HK-2 (cell line): Measurements from ENCODE around the gene NR1I3.

Experiments used
- DNase-seq: peaks from one replicate; pipeline ENCODE4 v3.0.0-alpha.2; 2018; ENCODE audit not compliant: unreplicated experiment

The NR1I3 gene

DNA sequence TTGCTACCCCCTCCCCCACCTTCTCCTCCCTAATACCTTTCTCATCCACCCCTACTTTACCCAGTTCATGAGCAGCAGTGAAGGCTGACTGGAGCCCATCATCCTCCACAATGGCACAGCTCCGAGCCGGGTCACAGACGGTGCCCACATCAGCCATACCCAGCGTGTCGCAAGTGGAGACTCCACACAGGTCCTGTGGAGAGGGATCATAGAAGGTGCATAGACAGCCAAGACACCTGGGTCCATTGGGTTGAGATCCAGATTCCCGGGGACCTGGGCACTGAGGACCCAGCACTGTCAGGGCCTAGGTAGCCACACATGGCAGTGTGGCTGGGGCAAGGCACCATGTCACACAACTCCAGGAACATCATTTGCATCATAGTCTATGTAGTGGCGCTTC is 41.9 kb downstream of the NR1I3 start:
- no peak for DNase-seq

DNA sequence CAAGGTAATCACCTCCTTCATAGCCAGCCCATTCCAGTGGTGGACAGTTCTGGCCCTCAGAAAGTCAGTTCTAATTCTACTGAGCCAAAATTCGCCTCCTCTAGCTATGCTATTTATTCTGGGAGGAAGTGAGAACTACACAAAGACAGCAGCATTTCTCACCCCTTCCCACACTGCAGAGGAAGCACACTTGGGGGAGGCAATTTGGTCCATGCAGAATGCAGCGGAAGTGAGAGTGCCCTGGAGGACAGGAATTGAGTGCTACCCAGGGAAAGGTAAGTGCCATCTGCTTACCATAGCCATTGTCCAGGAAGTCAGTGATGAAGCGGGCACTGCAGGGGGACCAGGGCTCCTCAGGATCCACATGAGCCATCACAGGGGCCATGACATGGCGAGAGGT is 42.8 kb downstream of the NR1I3 start:
- DNase-seq: no peak

- DNase-seq: no peak
Observed at GRCh38 chr1:161193561-161194235, 44.3 kb downstream of the NR1I3 start.

DNA sequence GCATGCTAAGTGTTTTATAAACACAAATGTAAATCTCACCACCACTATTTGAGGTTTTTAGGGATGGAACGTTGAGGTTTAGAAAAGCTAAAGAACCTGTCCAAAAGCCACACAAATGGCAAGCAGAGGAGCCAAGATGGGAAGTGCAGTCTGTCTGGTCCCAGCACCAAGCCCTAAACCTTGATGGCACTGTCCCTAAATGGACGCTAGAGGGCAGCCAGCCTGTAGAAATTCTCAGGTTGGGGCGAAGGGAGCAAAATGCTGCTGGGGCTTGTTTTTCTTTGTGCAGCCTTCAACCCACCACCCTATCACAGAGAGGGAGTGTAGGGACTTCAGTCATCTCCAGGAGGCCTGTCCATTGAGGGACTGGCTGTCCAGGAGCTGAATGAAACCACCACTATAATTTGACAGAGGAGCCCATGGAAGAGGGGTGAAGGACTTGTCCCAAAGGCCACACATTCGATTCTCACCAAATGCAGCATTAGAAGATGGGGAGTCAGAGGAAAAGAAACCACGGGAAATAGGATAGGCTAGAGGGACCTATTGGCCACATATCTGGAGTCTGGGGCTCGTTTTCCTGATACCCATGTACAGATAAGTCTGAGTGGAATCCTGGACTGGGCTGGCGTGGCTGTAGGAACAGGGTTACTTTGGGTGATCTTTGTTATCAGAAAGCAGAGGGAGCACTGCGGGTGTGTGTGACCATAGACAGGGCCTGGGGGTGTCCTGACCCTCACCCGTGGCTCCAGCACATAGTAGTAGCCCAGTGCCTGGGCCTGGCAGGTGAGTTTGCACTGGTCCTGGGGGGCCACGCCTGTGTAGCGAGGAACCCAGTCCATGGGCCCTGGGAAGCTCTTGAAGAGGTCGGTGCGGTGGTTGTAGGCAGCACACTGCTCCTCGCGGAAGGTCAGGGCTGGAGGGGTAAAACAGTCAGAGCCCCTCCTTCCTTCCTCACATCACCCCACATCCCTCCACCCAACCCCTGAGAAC is 45.2 kb downstream of the NR1I3 start:
- DNase-seq: peak; percentile 57

GRCh38 chr1:161191971-161192370 is 46.0 kb downstream of the NR1I3 start:
- no peak for DNase-seq

DNA sequence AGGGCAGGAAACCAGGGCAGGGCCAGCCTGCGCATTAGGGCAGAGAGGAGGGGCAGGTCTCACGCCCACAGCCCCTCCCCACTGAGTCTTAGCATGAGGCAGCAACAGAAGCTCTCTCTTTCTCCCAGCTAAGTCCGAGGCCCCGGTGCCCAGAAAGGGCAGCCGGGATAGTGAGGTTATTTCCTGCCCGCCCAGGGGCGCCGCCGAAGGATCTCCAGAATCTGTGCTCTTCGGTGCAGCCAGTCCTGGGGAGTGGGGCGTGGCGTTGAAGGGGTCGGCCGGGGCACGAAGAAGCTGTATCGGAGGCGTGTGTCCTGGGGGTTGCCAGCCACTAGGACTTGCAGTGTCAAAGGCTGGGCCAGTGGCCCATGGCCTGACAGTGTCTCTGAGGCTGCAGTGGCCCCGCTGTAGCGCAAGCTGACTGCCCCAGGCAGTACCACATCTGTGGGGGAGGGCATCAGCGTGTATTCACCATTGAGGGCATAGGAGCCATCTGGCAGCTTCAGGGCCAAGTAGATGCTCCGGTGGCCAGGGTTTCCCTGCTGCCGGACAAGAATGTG is 47.0 kb downstream of the NR1I3 start:
- no peak for DNase-seq

- DNase-seq: no peak
Observed at GRCh38 chr1:161189036-161189435, 49.0 kb downstream of the NR1I3 start.

- DNase-seq: no peak
Observed at GRCh38 chr1:161188381-161188780, 49.6 kb downstream of the NR1I3 start.

- DNase-seq: no peak
Observed at GRCh38 chr1:161187311-161187710, 50.7 kb downstream of the NR1I3 start.

DNA sequence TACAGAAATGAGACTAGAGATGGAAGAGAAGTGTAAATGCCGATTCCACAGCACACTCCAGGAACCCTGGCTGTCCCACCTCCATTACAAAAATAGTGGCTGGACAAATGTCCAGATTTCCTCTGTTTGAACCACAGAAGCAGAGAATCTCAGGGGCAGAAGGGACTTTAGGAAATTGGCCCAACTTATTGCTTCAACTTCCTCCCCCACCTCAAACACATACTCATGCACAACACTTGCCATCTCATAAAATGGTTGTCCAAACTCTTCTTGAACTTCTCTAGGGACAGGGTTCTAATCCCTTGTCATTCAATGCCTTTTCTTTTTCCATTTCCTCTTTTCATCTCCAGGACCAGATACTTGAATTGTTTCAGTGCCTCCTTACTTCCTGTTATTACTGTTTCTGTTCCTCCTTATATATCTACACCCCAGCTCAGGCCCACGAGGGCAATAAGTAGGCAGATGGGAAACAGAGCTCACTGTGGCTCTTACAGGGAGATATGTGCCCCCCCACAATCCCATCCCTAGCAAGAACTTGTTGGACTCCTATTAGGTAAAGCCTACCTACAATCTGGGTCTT is 52.2 kb downstream of the NR1I3 start:
- DNase-seq: no peak

DNA sequence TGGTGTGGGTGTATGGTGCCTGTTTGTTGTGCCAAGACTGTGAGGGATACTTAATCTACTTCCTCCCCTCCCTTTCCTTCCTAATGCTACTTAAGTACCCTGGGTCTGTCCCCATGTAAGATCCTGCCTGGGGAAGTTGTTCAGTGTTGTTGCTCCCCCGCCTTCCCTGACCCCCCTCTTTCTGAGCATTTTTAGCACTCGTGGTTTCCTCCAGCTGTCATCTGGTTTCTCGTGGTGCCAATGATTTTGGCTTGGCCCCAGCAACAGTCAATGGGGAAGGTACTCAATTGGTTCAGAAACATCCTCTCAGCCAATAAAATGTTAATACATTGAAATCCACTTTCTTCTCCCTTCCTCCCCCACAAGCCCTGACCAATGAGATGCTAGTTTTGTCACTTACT is 52.7 kb downstream of the NR1I3 start:
- no peak for DNase-seq

DNA sequence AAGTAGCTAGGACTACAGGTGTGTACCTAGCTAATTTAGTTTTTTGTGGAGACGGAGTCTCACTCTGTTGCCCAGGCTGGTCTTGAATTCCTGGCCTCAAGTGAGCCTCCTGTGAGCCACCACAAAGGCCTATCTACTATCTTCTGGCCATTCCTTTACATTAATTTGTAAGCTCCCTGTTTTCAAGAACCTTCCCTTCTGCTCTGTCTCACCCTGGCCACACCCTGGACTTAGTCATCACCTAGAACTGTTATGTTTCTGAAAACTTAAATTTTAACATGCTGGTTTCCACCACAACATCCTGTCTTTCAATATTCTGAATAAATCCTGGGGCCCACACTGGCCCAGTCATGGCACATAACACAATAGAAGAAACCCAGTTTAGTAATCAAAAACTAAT is 55.8 kb downstream of the NR1I3 start:
- no peak for DNase-seq

DNA sequence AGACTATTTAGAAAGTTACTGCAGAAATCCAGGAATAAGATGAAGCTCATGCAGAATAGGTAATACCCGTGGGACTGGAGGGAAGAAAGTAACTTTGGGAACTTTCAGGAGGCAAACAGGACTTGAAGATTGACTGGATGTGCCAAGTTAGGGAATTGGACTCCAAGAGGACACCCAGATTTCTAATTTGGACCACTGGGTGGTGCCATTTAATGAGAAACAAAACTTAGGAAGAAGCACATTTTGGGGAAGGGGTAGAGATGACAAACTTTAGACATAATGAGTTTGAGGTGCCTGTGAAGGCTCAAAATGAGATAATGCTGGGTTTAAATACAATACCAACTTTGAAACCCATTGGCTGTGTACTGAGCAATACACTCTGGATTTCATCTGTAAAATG is 57.4 kb downstream of the NR1I3 start:
- DNase-seq: no peak

GRCh38 chr1:161179698-161180097 is 58.3 kb downstream of the NR1I3 start:
- DNase-seq: no peak
